H1 (cell line): ENCODE measurements around the gene UFSP1. TPM values are rescaled to one million over a fixed set of nuclear protein-coding genes. Genes with fewer than 3 reads are reported as not detected.

Experiments
- EP300 ChIP-seq, 2 experiments: IDR thresholded peaks; 1 replicate in 1 of 2; 2 replicates in 1 of 2; pipeline ENCODE4 v1.6.1; 2011 to 2012; ENCODE audit warnings: low read depth in 2 of 2, low read length in 2 of 2, mild to moderate bottlenecking in 2 of 2, borderline replicate concordance in 1 of 2, inconsistent platforms in 1 of 2, moderate library complexity in 1 of 2
- KDM5A ChIP-seq: fragments of 200-600 bp; IDR thresholded peaks from 2 replicates; pipeline ENCODE4 v1.7.1; 2012; ENCODE audit warnings: mild to moderate bottlenecking, low read length, inconsistent platforms, mixed read lengths
- SIRT6 ChIP-seq: IDR thresholded peaks from one replicate; pipeline ENCODE4 v1.7.1; 2012; ENCODE audit warnings: low read length, inconsistent platforms
- TAF1 ChIP-seq: IDR thresholded peaks from 2 replicates; pipeline ENCODE4 v1.6.1; 2011; ENCODE audit warnings: mild to moderate bottlenecking, low read depth, low read length
- polyA plus RNA-seq, 7 experiments: library from polyadenylated mRNA; depleted of rRNA in 3 of 7; stranded (reverse) in 5 of 7; unstranded in 2 of 7; fragments of >200 nt in 5 of 7; fragments of 200-250 nt in 2 of 7; gene quantifications; 1 replicate in 5 of 7; 2 replicates in 1 of 7; 4 replicates in 1 of 7; pipeline versions ENCODE4 v1.2.1 to v1.2.3, GENCODE V29; 2011 to 2013; ENCODE audit warnings: missing spikeins in 2 of 7, mixed read lengths in 2 of 7
- total RNA-seq: library from RNA; stranded (reverse); fragmentation: NEBNext Ultra II Directional; extraction: Animal tissue kit (Norgen Biotek cat#: 25700); gene quantifications from 2 replicates; pipeline ENCODE4 v1.2.1, GENCODE V29; 2021
- TF ChIP-seq, protein P1 (sequence below): IDR thresholded peaks from 2 replicates; pipeline ENCODE4 v1.6.1; 2011; ENCODE audit warnings: low read depth, mild to moderate bottlenecking, low read length; ENCODE audit not compliant: insufficient read depth

Gene UFSP1
- total and polyA plus RNA-seq, 2 of the 8 experiments (the other 6 are each of a cell fraction or from before 2014, with no cell fraction given): 1.6 to 4.3 TPM

- TF ChIP-seq EP300 (IDR thresholded peaks at IDR 0.05; ENCODE audit: borderline replicate concordance in 1 of 2, low read depth in 2 of 2, low read length in 2 of 2): no peak
- no peak for TF ChIP-seq SIRT6
- no peak for TF ChIP-seq TAF1
- no peak for TF ChIP-seq KDM5A
- TF ChIP-seq, protein P1, sequence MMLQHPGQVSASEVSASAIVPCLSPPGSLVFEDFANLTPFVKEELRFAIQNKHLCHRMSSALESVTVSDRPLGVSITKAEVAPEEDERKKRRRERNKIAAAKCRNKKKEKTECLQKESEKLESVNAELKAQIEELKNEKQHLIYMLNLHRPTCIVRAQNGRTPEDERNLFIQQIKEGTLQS: no peak
Observed at GRCh38 chr7:100897772-100898454, 8.4 kb upstream of the UFSP1 start (continued).
